Measurements from ENCODE around the gene TBL3.

Gene TBL3

DNA sequence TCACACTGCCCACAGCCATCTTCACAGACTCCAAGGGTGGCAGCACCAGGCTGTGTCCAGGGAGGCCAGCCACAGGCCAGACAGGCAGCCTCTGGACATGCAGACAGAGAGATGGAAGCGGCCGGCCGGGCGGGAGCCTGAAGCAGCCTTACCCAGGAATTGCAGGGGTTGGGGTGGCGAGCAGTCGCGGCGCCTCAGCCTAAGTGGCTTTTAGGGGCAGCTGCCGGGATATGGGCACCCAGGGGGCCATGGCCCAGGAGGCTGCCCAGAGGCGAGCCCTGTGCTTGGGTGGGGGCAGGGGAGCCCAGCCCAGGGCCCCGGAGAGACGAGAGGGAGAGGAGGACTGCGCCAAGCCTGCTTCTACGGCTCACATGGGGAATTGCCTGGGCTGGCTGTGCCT is 53.4 kb downstream of the TBL3 start:
- no peaks in the 10 kb centered on the region for H3K9me2 ChIP-seq (replicated peaks; ENCODE audit: low read depth, low read length)
- no peaks in the 10 kb centered on the region for H3K9me3 ChIP-seq (ENCODE audit: insufficient read depth, low read depth, low read length)
- H3K4me2 ChIP-seq (ENCODE audit: low read depth, low read length, poor library complexity, severe bottlenecking), result no peak overlapping the region
- no peak overlapping the region for H3K9ac ChIP-seq (ENCODE audit: low read depth, low read length, poor library complexity, severe bottlenecking)
- peaks cover 4% of the 10 kb centered on the region for H3K27me3 ChIP-seq (ENCODE audit: insufficient read depth, low read length, poor library complexity, severe bottlenecking)
- no peak overlapping the region for H2AFZ ChIP-seq (ENCODE audit: low read length)
- H3K79me2 ChIP-seq (ENCODE audit: insufficient read depth, low read length), result no peaks in the 10 kb centered on the region
- no peaks in the 10 kb centered on the region for H3F3A ChIP-seq (ENCODE audit: low read depth)
- TF ChIP-seq EZH2phosphoT487 (IDR thresholded peaks at IDR 0.05; ENCODE audit: borderline replicate concordance), result no peak
- TF ChIP-seq, protein P1, sequence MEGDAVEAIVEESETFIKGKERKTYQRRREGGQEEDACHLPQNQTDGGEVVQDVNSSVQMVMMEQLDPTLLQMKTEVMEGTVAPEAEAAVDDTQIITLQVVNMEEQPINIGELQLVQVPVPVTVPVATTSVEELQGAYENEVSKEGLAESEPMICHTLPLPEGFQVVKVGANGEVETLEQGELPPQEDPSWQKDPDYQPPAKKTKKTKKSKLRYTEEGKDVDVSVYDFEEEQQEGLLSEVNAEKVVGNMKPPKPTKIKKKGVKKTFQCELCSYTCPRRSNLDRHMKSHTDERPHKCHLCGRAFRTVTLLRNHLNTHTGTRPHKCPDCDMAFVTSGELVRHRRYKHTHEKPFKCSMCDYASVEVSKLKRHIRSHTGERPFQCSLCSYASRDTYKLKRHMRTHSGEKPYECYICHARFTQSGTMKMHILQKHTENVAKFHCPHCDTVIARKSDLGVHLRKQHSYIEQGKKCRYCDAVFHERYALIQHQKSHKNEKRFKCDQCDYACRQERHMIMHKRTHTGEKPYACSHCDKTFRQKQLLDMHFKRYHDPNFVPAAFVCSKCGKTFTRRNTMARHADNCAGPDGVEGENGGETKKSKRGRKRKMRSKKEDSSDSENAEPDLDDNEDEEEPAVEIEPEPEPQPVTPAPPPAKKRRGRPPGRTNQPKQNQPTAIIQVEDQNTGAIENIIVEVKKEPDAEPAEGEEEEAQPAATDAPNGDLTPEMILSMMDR (conservative IDR thresholded peaks at IDR 0.05; ENCODE audit: low read length), result no peak
- no peaks in the 10 kb centered on the region for H4K20me1 ChIP-seq (ENCODE audit: insufficient read depth, low read length, poor library complexity, severe bottlenecking)
- no peak overlapping the region for H3K4me3 ChIP-seq (ENCODE audit: low read length, poor library complexity, severe bottlenecking)
- no peaks in the 10 kb centered on the region for H3K36me3 ChIP-seq (ENCODE audit: insufficient read depth, low read length)
- H3K4me1 ChIP-seq (ENCODE audit: insufficient read depth, low read length, poor library complexity, severe bottlenecking), result peaks cover 10% of the 10 kb centered on the region

DNA sequence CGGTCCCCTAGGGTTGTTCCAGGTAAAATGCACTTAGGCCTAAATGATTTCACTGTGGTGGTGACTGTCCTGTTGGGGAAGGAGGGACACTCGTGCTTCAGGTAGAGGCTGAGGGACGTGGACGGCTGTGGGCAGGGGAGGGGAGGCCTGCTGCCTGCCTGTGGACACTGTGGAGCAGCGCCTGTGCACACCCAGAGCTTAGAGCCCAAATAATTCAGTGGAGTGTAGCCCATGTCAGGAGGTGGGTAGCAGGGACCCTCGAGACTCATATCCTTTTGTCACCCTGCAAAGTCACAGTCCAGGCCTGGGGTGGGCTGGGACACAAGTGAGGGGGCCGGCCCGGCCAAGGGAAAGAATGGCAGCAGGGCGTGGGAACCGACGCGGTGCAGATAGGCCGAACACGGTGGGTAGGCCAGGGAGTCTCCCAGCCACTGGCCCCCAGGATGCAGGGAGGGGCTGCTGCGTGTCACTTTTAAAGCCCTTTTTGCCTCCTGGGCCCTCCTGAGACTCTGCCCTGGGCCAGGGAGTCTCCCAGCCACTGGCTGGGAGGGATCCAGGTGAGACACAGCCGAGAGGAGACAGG is 54.1 kb downstream of the TBL3 start:
- no peaks in the 10 kb centered on the region for H3K9me2 ChIP-seq (replicated peaks; ENCODE audit: low read depth, low read length)
- H4K20me1 ChIP-seq (ENCODE audit: insufficient read depth, low read length, poor library complexity, severe bottlenecking), result no peaks in the 10 kb centered on the region
- H2AFZ ChIP-seq (ENCODE audit: low read length), result no peak overlapping the region
- H3K4me1 ChIP-seq (ENCODE audit: insufficient read depth, low read length, poor library complexity, severe bottlenecking), result peaks cover 10% of the 10 kb centered on the region
- no peaks in the 10 kb centered on the region for H3F3A ChIP-seq (ENCODE audit: low read depth)
- no peaks in the 10 kb centered on the region for H3K36me3 ChIP-seq (ENCODE audit: insufficient read depth, low read length)
- TF ChIP-seq, protein P1 (conservative IDR thresholded peaks at IDR 0.05; ENCODE audit: low read length), result no peak
- no peak for TF ChIP-seq EZH2phosphoT487 (IDR thresholded peaks at IDR 0.05; ENCODE audit: borderline replicate concordance)
- no peak overlapping the region for H3K9ac ChIP-seq (ENCODE audit: low read depth, low read length, poor library complexity, severe bottlenecking)
- H3K27me3 ChIP-seq (ENCODE audit: insufficient read depth, low read length, poor library complexity, severe bottlenecking), result peaks cover 4% of the 10 kb centered on the region
- no peak overlapping the region for H3K4me2 ChIP-seq (ENCODE audit: low read depth, low read length, poor library complexity, severe bottlenecking)
- no peak overlapping the region for H3K4me3 ChIP-seq (ENCODE audit: low read length, poor library complexity, severe bottlenecking)
- no peaks in the 10 kb centered on the region for H3K79me2 ChIP-seq (ENCODE audit: insufficient read depth, low read length)
- no peaks in the 10 kb centered on the region for H3K9me3 ChIP-seq (ENCODE audit: insufficient read depth, low read depth, low read length)

GRCh38 chr16:2026461-2027023 is 54.7 kb downstream of the TBL3 start, which contains the start of gene NHERF2:
Gene NHERF2, plus strand, starts transcription at chr16:2026902. Its CDS starts 104 bp downstream, at chr16:2027006.
- Histone ChIP-seq H3K79me2 (ENCODE audit: insufficient read depth, low read length) (no peaks in the 10 kb centered on the region), H3K4me2 (ENCODE audit: low read depth, low read length, poor library complexity, severe bottlenecking) (peak within 1 kb of the TSS; percentile 27), H4K20me1 (ENCODE audit: insufficient read depth, low read length, poor library complexity, severe bottlenecking) (no peaks in the 10 kb centered on the region), H2AFZ (ENCODE audit: low read length) (no peak within 1 kb of the TSS), H3K9me2 (replicated peaks; ENCODE audit: low read depth, low read length) (no peaks in the 10 kb centered on the region), H3K27me3 (ENCODE audit: insufficient read depth, low read length, poor library complexity, severe bottlenecking) (peaks cover 4% of the 10 kb centered on the region), H3K9me3 (ENCODE audit: insufficient read depth, low read depth, low read length) (no peaks in the 10 kb centered on the region), H3K36me3 (ENCODE audit: insufficient read depth, low read length) (no peaks in the 10 kb centered on the region), H3K4me3 (ENCODE audit: low read length, poor library complexity, severe bottlenecking) (peak within 1 kb of the TSS; percentile 38), H3F3A (ENCODE audit: low read depth) (no peaks in the 10 kb centered on the region), H3K9ac (ENCODE audit: low read depth, low read length, poor library complexity, severe bottlenecking) (no peak within 1 kb of the TSS), H3K4me1 (ENCODE audit: insufficient read depth, low read length, poor library complexity, severe bottlenecking) (peaks cover 10% of the 10 kb centered on the region)
- TF ChIP-seq, protein P1 (conservative IDR thresholded peaks at IDR 0.05; ENCODE audit: low read length), result no peak
- TF ChIP-seq EZH2phosphoT487 (IDR thresholded peaks at IDR 0.05; ENCODE audit: borderline replicate concordance), result no peak
